ENCODE data around the gene FAM53B. TPM values are rescaled to one million over a fixed set of nuclear protein-coding genes. Genes with fewer than 3 reads are reported as not detected.

The FAM53B gene
- total RNA-seq, 2 experiments from 2014 or later = 56.6 to 58.5 TPM

DNA sequence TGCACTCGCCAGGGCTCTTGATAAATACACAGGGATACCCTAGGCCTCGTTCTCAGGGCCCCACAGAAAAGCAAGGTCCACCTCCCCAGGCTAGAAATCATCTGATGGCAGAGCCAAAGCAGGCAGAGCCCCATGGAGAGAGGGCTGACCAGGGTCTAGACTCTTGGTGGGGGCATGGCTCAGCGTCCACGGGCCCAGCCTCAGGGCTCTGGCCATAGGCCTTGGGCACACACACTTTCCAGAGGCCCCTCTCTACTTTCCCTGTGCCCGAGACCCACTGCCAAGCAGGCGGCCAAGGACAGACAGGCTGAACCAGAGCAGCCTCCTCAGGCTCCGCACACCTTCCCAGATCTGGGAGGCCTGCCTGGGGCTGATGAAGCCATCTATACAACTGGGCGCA lies 64.8 kb downstream of the FAM53B start:
- Histone ChIP-seq H3K27ac (ENCODE audit: low read depth, low read length, poor library complexity, severe bottlenecking) (no peak overlapping the region), H3K4me2 (ENCODE audit: low read length) (no peak overlapping the region), H2AFZ (ENCODE audit: low read length) (no peak overlapping the region), H3K9me2 (ENCODE audit: insufficient read depth, low read length) (no peaks in the 10 kb centered on the region), H3K9me3 (ENCODE audit: low read length) (no peaks in the 10 kb centered on the region), H3K36me3 (ENCODE audit: insufficient read depth, low read length) (peaks cover 97% of the 10 kb centered on the region), H3K79me2 (ENCODE audit: insufficient read depth, low read depth, low read length) (peaks cover 37% of the 10 kb centered on the region), H3K4me1 (ENCODE audit: insufficient read depth, low read length, poor library complexity, severe bottlenecking) (peaks cover 15% of the 10 kb centered on the region), H3K4me3 (ENCODE audit: low read depth, low read length, poor library complexity, severe bottlenecking) (no peak overlapping the region), H4K20me1 (ENCODE audit: insufficient read depth, low read length) (no peaks in the 10 kb centered on the region)
- intact Hi-C loops (cut with micrococcal nuclease; ENCODE audit: unreplicated experiment) = no loop called here
- no peak for TF ChIP-seq EZH2phosphoT487 (IDR thresholded peaks at IDR 0.05; ENCODE audit: borderline replicate concordance, low read depth, low read length)
- no peak for TF ChIP-seq CTCF (conservative IDR thresholded peaks at IDR 0.05; ENCODE audit: low read length)
- BruUV-seq (replicated peaks) = no TSS peak
- ChIA-PET CTCF (ENCODE audit: unreplicated experiment) (interaction anchor here (1.1 kb wide), 1 partner anchor 18 kb away, joined by 3 read pairs; no protein-coding TSS in a partner anchor), POLR2A (interaction anchor here (0.7 to 1.2 kb wide), 3 partner anchors 9 to 25 kb away, joined by 3 to 4 read pairs (median 4); no protein-coding TSS in a partner anchor)
- no peak for DNase-seq (ENCODE audit: low spot score)

- CTCF ChIA-PET (ENCODE audit: unreplicated experiment) = interaction anchor here (1.1 kb wide), 1 partner anchor 18 kb away, joined by 3 read pairs; no protein-coding TSS in a partner anchor
- peaks cover 37% of the 10 kb centered on the region for H3K79me2 ChIP-seq (ENCODE audit: insufficient read depth, low read depth, low read length)
- BruUV-seq (replicated peaks) = no TSS peak
These were observed 65.5 kb downstream of the FAM53B start for GRCh38 chr10:124678557-124679240.

More at GRCh38 chr10:124678557-124679240, 65.5 kb downstream of the FAM53B start:
- intact Hi-C loops (cut with micrococcal nuclease; ENCODE audit: unreplicated experiment) = no loop called here
- Histone ChIP-seq H3K9me3 (ENCODE audit: low read length) (no peaks in the 10 kb centered on the region), H3K4me2 (ENCODE audit: low read length) (no peak overlapping the region), H3K4me1 (ENCODE audit: insufficient read depth, low read length, poor library complexity, severe bottlenecking) (peaks cover 8% of the 10 kb centered on the region), H3K4me3 (ENCODE audit: low read depth, low read length, poor library complexity, severe bottlenecking) (no peak overlapping the region), H3K9me2 (ENCODE audit: insufficient read depth, low read length) (no peaks in the 10 kb centered on the region), H3K27ac (ENCODE audit: low read depth, low read length, poor library complexity, severe bottlenecking) (no peak overlapping the region), H2AFZ (ENCODE audit: low read length) (no peak overlapping the region), H3K36me3 (ENCODE audit: insufficient read depth, low read length) (peaks cover 97% of the 10 kb centered on the region), H4K20me1 (ENCODE audit: insufficient read depth, low read length) (no peaks in the 10 kb centered on the region)
- TF ChIP-seq EZH2phosphoT487 (IDR thresholded peaks at IDR 0.05; ENCODE audit: borderline replicate concordance, low read depth, low read length) = no peak
- no peak for TF ChIP-seq CTCF (conservative IDR thresholded peaks at IDR 0.05; ENCODE audit: low read length)
- POLR2A ChIA-PET = no interaction called here
- no peak for DNase-seq (ENCODE audit: low spot score)
